Measurements from ENCODE around the gene RFNG. TPM values are rescaled to one million over a fixed set of nuclear protein-coding genes. Genes with fewer than 3 reads are reported as not detected.

RFNG gene
- total RNA-seq, 1 experiment from 2014 or later, result 52.0 TPM

DNA sequence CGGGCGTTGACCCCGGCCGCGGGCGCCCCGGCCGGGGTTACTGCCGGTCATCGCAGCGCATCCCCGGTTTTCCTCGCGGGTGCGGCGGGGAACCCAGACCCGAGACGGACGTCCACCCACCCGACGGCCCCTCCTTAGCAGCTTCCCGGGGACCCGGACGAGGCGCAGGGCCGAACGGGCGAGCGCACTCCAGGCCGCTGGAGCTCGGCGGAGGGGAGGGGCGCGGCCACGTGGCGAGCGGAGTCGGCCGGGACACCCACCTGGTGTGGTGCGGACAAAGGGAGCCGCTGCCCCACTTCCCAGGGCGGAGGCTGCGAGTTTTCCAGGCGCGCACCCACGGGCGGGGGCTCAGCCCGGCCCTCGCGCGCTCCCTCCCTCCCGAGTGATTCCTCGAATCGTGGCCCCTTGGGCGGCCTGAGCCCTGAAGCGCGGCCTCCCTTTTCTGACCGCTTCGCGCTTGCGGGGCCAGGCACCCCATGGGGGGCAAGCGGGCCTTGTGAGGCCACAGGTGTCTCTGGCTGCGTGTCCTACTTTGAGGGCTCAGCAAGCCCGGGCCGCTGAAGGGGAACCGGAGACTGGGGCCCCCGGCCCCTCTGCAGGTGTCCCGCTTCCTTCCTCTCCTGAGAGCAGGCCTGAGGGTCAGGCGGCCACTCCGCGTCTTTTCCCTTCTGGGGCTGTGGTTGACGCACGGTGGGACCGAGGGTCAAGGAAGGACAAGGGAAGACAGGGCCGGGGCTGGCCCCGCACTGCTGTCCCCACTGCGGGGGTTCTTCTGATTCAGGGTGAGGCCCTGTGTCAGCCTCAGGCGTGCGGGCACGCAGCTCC is 47.5 kb upstream of the RFNG start:
- Histone ChIP-seq H3K79me2 (ENCODE audit: insufficient read depth, low read length) (peaks cover 47% of the 10 kb centered on the region), H3K4me3 (replicated peaks in 1 of 2; ENCODE audit: low read depth in 1 of 2, low read length in 2 of 2) (peak overlapping the region; percentile 64 to 78), H3K9ac (ENCODE audit: low read length) (peak overlapping the region; percentile 98), H3K4me2 (ENCODE audit: low read length) (peak overlapping the region; percentile 80), H3K27me3 (ENCODE audit: insufficient read depth, low read length) (no peaks in the 10 kb centered on the region), H3K9me3 (ENCODE audit: control insufficient read depth in 1 of 2, insufficient read depth in 1 of 2, low read depth in 1 of 2, low read length in 2 of 2) (no peaks in the 10 kb centered on the region), H3K27ac (ENCODE audit: low read depth, low read length) (peak overlapping the region; percentile 99), H3K4me1 (ENCODE audit: control insufficient read depth in 1 of 2, insufficient read depth in 2 of 2, low read length in 2 of 2) (peaks cover 27 to 55% of the 10 kb centered on the region in 2 experiments), H4K20me1 (ENCODE audit: insufficient read depth) (peaks cover 3% of the 10 kb centered on the region; the same call in 1 of the 2 replicates), H2AFZ (ENCODE audit: low read depth, low read length, poor library complexity, severe bottlenecking) (no peak overlapping the region), H3K36me3 (ENCODE audit: control insufficient read depth in 1 of 2, insufficient read depth in 2 of 2, low read length in 2 of 2) (peaks cover 17 to 40% of the 10 kb centered on the region in 2 experiments; a peak in 3 of 4 replicates), H3K9me2 (ENCODE audit: insufficient read depth) (no peaks in the 10 kb centered on the region)
- CTCF ChIA-PET, result interaction anchor here (1.0 to 1.5 kb wide), 4 partner anchors 61 to 140 kb away, joined by 3 to 9 read pairs (median 4); partner anchors contain the start of genes DCXR and RAC3
- TF ChIP-seq MAX (IDR thresholded peaks at IDR 0.05) (peak; percentile 74; the same call in 1 of the 2 replicates), ZFX (IDR thresholded peaks at IDR 0.05) (peak; percentile 96), RAD21 (IDR thresholded peaks at IDR 0.05; ENCODE audit: low read depth) (no peak), FOSL1 (IDR thresholded peaks at IDR 0.05; ENCODE audit: low read depth) (no peak)
- peak; percentile 20 for ATAC-seq
- POLR2A ChIA-PET, result interaction anchor here (0.6 to 1.9 kb wide), 8 partner anchors 8 to 193 kb away, joined by 3 to 11 read pairs (median 4); partner anchors contain the start of genes CENPX, DCXR and LRRC45
- RAD21 ChIA-PET (ENCODE audit: low non-redundant PET in 1 of 2, low total read pairs in 2 of 2, uncharacterized antibody in 2 of 2, unreplicated experiment in 2 of 2), result no interaction called here
- no TSS peak for BruUV-seq (replicated peaks)
- DNase-seq (ENCODE audit: low read depth, low spot score), result no peak
- intact Hi-C loops (cut with micrococcal nuclease), result loop anchor here (2.0 kb wide), 1 partner anchor 62 kb away; the partner anchor contains the start of gene DCXR

DNA sequence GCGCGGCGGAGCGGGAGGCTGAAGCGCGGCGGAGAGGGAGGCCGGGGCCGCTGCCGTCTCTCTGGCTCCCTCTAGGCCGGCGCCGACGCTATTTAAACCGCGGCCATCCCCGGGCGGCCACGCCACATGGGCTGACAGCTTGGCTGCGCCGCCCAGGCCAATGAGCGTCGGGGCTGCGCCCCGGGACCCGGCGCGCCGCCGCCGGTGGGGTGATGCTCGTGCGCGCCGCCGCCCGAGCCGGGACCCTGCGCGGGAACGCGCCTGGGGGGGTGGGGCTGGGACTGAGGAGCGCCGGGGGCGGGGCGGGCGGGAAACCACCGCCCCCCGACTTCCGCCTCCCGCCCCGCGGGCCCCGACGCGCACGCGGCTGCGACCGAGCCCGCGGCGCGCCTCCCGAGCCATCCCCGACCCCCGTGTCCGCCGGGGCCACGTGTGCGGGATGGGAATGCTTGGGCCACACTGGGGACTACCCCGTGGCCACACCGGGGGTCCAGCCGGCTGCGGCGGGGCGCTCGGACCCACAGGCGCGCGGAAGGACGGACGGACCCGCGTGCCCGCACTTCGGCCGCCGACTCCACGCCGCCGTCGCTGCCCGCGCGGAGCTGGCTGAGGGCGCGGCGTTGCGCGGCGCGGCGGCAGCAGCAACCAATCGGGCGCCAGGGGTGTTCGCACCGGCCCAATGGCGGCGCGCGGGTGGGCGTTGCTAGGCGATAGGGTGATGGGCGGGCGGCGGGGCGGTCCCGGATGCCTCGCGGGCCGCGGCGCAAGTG is 46.7 kb upstream of the RFNG start, which contains the start of gene FASN:
Gene FASN, minus strand, starts transcription at position 68 of the 770 bp plus-strand sequence. CDS start 1,791 bp downstream, outside the sequence.
- Histone ChIP-seq H3K9me3 (ENCODE audit: control insufficient read depth in 1 of 2, insufficient read depth in 1 of 2, low read depth in 1 of 2, low read length in 2 of 2) (no peaks in the 10 kb centered on the region), H3K9ac (ENCODE audit: low read length) (peak within 1 kb of the TSS; percentile 98), H4K20me1 (ENCODE audit: insufficient read depth) (peaks cover 3% of the 10 kb centered on the region; the same call in 1 of the 2 replicates), H3K27me3 (ENCODE audit: insufficient read depth, low read length) (no peaks in the 10 kb centered on the region), H3K36me3 (ENCODE audit: control insufficient read depth in 1 of 2, insufficient read depth in 2 of 2, low read length in 2 of 2) (peaks cover 25 to 46% of the 10 kb centered on the region in 2 experiments; a peak in 3 of 4 replicates), H3K9me2 (ENCODE audit: insufficient read depth) (no peaks in the 10 kb centered on the region), H2AFZ (ENCODE audit: low read depth, low read length, poor library complexity, severe bottlenecking) (no peak within 1 kb of the TSS), H3K27ac (ENCODE audit: low read depth, low read length) (peak within 1 kb of the TSS; percentile 99), H3K4me3 (replicated peaks in 1 of 2; ENCODE audit: low read depth in 1 of 2, low read length in 2 of 2) (peak within 1 kb of the TSS; percentile 82 to 93), H3K4me1 (ENCODE audit: control insufficient read depth in 1 of 2, insufficient read depth in 2 of 2, low read length in 2 of 2) (peaks cover 21 to 50% of the 10 kb centered on the region in 2 experiments), H3K4me2 (ENCODE audit: low read length) (peak within 1 kb of the TSS; percentile 94), H3K79me2 (ENCODE audit: insufficient read depth, low read length) (peaks cover 54% of the 10 kb centered on the region)
- peak; percentile 82 for ATAC-seq
- DNase-seq (ENCODE audit: low read depth, low spot score), result peak; percentile 91
- ChIA-PET POLR2A (interaction anchor here (0.5 to 1.9 kb wide), 9 partner anchors 8 to 194 kb away, joined by 3 to 11 read pairs (median 4); partner anchors contain the start of gene DCXR), CTCF (interaction anchor here (1.0 to 1.5 kb wide), 5 partner anchors 8 to 139 kb away, joined by 3 to 9 read pairs (median 4); partner anchors contain the start of genes DCXR and RAC3), RAD21 (ENCODE audit: low non-redundant PET in 1 of 2, low total read pairs in 2 of 2, uncharacterized antibody in 2 of 2, unreplicated experiment in 2 of 2) (no interaction called here)
- intact Hi-C loops (cut with micrococcal nuclease), result loop anchor here (2.0 kb wide), 1 partner anchor 62 kb away; the partner anchor contains the start of gene DCXR
- no TSS peak for BruUV-seq (replicated peaks)
- TF ChIP-seq RAD21 (IDR thresholded peaks at IDR 0.05; ENCODE audit: low read depth), result no peak
- TF ChIP-seq ZBTB33 (IDR thresholded peaks at IDR 0.05; ENCODE audit: extremely low read depth, insufficient replicate concordance, low read length), result peak; percentile 14
- TF ChIP-seq TCF7L2 (IDR thresholded peaks at IDR 0.05; ENCODE audit: borderline replicate concordance, extremely low read depth, insufficient read depth, insufficient read length), result no peak
- TF ChIP-seq, protein P1, sequence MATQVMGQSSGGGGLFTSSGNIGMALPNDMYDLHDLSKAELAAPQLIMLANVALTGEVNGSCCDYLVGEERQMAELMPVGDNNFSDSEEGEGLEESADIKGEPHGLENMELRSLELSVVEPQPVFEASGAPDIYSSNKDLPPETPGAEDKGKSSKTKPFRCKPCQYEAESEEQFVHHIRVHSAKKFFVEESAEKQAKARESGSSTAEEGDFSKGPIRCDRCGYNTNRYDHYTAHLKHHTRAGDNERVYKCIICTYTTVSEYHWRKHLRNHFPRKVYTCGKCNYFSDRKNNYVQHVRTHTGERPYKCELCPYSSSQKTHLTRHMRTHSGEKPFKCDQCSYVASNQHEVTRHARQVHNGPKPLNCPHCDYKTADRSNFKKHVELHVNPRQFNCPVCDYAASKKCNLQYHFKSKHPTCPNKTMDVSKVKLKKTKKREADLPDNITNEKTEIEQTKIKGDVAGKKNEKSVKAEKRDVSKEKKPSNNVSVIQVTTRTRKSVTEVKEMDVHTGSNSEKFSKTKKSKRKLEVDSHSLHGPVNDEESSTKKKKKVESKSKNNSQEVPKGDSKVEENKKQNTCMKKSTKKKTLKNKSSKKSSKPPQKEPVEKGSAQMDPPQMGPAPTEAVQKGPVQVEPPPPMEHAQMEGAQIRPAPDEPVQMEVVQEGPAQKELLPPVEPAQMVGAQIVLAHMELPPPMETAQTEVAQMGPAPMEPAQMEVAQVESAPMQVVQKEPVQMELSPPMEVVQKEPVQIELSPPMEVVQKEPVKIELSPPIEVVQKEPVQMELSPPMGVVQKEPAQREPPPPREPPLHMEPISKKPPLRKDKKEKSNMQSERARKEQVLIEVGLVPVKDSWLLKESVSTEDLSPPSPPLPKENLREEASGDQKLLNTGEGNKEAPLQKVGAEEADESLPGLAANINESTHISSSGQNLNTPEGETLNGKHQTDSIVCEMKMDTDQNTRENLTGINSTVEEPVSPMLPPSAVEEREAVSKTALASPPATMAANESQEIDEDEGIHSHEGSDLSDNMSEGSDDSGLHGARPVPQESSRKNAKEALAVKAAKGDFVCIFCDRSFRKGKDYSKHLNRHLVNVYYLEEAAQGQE (IDR thresholded peaks at IDR 0.05; ENCODE audit: low read depth), result no peak
- TF ChIP-seq EZH2phosphoT487 (IDR thresholded peaks at IDR 0.05; ENCODE audit: borderline replicate concordance), result no peak
